Measurements from ENCODE around the gene ACP3.

DNA sequence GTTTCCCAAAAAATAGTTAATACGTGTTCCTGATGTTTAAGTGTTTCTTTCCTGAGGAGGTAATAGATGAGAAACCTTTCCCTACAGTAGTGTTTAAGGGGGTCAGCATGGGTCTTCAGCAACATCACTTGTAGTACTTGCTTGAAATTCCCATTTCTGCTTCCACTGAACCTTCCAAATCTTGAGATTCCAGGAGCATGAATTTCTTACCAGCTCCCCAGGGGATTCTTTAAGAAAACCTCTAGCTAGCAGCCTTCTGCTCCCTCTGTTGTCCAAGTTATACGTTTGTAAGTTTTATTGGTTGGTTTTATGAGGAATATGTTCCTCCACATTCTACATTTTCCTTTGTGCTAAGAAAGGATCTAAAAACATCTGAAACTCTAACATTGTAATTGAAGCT is 38.2 kb upstream of the ACP3 start:
- TF ChIP-seq EZH2 (IDR thresholded peaks at IDR 0.05; ENCODE audit: low read length, missing control alignments): no peak
- TF ChIP-seq, protein P1, sequence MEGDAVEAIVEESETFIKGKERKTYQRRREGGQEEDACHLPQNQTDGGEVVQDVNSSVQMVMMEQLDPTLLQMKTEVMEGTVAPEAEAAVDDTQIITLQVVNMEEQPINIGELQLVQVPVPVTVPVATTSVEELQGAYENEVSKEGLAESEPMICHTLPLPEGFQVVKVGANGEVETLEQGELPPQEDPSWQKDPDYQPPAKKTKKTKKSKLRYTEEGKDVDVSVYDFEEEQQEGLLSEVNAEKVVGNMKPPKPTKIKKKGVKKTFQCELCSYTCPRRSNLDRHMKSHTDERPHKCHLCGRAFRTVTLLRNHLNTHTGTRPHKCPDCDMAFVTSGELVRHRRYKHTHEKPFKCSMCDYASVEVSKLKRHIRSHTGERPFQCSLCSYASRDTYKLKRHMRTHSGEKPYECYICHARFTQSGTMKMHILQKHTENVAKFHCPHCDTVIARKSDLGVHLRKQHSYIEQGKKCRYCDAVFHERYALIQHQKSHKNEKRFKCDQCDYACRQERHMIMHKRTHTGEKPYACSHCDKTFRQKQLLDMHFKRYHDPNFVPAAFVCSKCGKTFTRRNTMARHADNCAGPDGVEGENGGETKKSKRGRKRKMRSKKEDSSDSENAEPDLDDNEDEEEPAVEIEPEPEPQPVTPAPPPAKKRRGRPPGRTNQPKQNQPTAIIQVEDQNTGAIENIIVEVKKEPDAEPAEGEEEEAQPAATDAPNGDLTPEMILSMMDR (conservative IDR thresholded peaks at IDR 0.05 in 1 of 2, IDR thresholded peaks at IDR 0.05 in 1 of 2; ENCODE audit: low read depth in 1 of 2, low read length in 2 of 2): no peak

Data from fibroblast of lung (primary cell).